Left colon (tissue), 2 donors: ENCODE results near the gene SPOP. TPM values are rescaled to one million over a fixed set of nuclear protein-coding genes. Genes with fewer than 3 reads are reported as not detected.
A peak's percentile ranks its signal among the peaks of the same experiment; 100 is the strongest.

Experiments
- ATAC-seq: fragments of 200-7000 bp; cut with Tn5 transposase; one replicate; pipeline ENCODE4 v1.9.1; 2020; ENCODE audit warnings: mild to moderate bottlenecking, moderate library complexity
- DNase-seq, 2 donors: peaks; one replicate each; pipeline ENCODE4 v3.0.0-alpha.2; 2020
- intact Hi-C, 2 donors: fragments of 100-400 bp; cut with DNase I in 1 of 2; cut with micrococcal nuclease in 1 of 2; formaldehyde crosslinking; loops; one replicate each; pipeline versions ENCODE4 v1.11.2 to v1.14.0; 2022; cut with DNase I, micrococcal nuclease
- total RNA-seq, 2 donors: library from RNA; stranded (reverse); fragmentation: NEBNext Ultra II Directional; extraction: Animal tissue kit (Norgen Biotek cat#: 25700); gene quantifications; one replicate each; pipeline ENCODE4 v1.2.1, GENCODE V29; 2021
- donor health status: DM: no; HTN: no; CAD: no.
- donor health status: DM: yes; HTN: yes; CAD: no.

The SPOP gene
- total RNA-seq, 2 donors from 2014 or later = 53.4 to 73.3 TPM

DNA sequence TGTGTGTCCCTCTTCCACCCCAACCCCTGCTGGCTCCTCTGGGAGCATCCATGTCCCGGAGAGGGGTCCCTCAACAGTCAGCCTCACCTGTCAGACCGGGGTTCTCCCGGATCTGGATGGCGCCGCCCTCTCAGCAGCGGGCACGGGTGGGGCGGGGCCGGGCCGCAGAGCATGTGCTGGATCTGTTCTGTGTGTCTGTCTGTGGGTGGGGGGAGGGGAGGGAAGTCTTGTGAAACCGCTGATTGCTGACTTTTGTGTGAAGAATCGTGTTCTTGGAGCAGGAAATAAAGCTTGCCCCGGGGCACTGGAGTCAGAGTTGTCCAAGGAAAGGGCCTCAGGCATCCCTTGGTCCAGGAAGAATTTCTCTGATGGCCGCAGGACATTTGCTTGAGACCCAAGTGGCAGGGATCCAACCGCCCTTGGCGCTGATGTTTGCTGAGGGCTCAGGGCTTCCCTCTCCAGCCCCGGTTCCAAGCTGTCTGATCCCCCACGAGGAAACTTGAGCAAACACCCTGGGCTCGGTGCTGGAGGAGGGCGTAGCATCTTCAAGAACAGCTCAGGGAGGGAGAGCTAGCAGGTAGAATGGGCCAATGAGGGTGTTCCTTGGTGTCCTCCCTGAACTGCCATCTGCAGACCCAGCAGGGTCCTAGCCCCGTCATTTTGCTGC, 97.7 kb downstream of the SPOP start:
- intact Hi-C loops = no loop called here
- no peak for ATAC-seq
- DNase-seq = no peak

DNA sequence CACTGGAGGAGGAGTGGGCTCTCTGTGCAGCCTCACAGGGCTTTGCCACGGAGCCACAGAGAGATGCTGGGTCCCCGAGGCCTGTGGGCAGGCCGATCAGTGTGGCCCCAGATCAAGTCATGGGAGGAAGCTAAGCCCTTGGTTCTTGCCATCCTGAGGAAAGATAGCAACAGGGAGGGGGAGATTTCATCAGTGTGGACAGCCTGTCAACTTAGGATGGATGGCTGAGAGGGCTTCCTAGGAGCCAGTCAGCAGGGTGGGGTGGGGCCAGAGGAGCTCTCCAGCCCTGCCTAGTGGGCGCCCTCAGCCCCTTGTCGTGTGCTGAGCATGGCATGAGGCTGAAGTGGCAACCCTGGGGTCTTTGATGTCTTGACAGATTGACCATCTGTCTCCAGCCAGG, 98.4 kb downstream of the SPOP start:
- no peak for DNase-seq
- intact Hi-C loops = loop anchor here in 1 of 2 donors (5.0 kb wide), 1 partner anchor 118 kb away; no protein-coding TSS in a partner anchor
- ATAC-seq = no peak

DNA sequence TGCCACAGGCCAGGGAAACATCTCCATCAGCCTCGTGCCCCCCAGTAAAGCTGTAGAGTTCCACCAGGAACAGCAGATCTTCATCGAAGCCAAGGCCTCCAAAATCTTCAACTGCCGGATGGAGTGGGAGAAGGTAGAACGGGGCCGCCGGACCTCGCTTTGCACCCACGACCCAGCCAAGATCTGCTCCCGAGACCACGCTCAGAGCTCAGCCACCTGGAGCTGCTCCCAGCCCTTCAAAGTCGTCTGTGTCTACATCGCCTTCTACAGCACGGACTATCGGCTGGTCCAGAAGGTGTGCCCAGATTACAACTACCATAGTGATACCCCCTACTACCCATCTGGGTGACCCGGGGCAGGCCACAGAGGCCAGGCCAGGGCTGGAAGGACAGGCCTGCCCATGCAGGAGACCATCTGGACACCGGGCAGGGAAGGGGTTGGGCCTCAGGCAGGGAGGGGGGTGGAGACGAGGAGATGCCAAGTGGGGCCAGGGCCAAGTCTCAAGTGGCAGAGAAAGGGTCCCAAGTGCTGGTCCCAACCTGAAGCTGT, 98.9 kb downstream of the SPOP start:
- ATAC-seq (no peak), DNase-seq (no peak)
- intact Hi-C loops = loop anchor here in 1 of 2 donors (5.0 kb wide), 1 partner anchor 118 kb away; no protein-coding TSS in a partner anchor

DNA sequence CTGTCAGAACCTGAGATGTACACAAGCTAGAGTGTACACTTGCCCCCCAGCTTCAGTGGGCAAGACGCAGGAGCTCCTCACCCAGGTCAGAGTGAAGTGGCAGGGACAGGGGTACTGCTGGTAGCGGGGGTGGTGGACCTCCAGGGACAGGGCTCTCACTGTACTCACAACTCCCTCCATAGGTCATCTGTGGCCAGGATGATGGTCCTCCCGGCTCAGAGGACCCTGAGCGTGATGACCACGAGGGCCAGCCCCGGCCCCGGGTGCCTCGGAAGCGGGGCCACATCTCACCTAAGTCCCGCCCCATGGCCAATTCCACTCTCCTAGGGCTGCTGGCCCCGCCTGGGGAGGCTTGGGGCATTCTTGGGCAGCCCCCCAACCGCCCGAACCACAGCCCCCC, 99.5 kb downstream of the SPOP start:
- intact Hi-C loops = loop anchor here in 1 of 2 donors (5.0 kb wide), 1 partner anchor 119 kb away; no protein-coding TSS in a partner anchor
- no peak for ATAC-seq
- no peak for DNase-seq

DNA sequence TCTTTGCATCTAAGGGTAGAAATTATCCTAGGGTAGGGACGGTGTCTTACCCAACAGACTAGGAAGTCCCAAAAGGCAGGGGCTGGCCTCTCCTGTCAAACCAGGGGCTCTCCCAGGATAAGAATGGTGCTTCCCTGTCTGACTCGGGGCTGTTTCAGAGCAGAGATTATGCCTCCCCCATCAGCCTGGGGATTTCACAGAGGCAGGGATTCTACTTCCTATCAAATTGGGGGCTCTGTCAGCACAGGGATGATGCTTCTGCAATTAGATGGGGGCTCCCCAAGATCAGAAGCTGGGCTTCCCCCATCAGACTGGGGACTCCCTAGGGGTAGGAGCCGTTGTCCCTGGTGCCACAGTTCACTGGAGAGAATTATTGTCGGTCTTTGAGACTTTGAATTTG, 99.9 kb downstream of the SPOP start:
- intact Hi-C loops = loop anchor here in 1 of 2 donors (5.0 kb wide), 1 partner anchor 119 kb away; no protein-coding TSS in a partner anchor
- ATAC-seq = no peak
- DNase-seq = no peak

DNA sequence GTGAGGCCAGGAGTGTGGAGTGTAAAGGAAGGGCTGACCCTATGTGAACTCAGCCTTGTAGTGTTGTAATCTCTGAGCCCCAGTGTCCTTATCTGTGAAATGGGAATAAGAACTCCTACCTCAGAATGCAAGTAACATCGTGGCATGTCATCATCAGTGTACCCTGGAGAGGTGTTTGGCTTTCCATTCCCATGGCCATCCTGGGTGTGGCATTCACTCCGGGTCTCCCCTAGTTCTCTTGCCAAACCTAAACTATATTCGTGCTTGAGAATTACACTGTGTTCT, 100.3 kb downstream of the SPOP start:
- ATAC-seq (no peak), DNase-seq (no peak)
- intact Hi-C loops = loop anchor here in 1 of 2 donors (5.0 kb wide), 1 partner anchor 120 kb away; no protein-coding TSS in a partner anchor

DNA sequence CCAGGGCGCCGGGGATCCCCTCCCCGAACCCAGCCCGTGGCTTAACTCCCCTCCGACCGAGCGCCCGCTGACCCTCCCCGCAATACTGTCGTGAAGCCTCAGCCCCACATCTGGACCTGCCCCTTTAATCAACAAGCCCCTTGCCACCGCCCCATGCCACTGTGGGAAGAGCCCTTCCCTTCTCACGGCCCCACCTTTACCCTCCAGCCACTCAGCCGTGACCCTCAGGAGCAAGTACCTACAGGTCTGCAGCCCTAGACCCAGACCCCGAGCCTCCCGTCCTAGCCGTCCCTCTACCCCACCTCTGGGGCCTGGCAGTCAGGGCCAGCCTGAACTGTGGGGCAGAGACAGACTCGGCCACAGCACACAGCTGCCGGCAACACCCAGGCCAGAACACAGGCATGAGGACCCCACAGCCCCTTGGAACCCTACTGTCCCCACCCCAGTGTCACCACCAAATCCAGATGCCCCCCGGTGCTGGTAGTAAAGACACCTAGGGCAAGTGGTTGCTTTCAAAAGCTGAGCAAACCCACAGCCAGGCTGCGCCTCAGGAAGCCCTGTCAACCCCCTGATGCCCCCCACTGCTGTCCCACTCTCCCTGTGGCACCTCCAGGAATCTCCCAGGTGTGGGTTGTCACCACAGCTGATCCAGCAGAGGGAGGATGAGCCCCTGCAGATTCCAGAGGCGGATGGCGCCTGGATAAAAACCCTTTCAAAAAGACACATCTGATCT, 100.8 kb downstream of the SPOP start:
- no peak for ATAC-seq
- no peak for DNase-seq
- intact Hi-C loops = loop anchor here in 1 of 2 donors (5.0 kb wide), 1 partner anchor 120 kb away; no protein-coding TSS in a partner anchor

DNA sequence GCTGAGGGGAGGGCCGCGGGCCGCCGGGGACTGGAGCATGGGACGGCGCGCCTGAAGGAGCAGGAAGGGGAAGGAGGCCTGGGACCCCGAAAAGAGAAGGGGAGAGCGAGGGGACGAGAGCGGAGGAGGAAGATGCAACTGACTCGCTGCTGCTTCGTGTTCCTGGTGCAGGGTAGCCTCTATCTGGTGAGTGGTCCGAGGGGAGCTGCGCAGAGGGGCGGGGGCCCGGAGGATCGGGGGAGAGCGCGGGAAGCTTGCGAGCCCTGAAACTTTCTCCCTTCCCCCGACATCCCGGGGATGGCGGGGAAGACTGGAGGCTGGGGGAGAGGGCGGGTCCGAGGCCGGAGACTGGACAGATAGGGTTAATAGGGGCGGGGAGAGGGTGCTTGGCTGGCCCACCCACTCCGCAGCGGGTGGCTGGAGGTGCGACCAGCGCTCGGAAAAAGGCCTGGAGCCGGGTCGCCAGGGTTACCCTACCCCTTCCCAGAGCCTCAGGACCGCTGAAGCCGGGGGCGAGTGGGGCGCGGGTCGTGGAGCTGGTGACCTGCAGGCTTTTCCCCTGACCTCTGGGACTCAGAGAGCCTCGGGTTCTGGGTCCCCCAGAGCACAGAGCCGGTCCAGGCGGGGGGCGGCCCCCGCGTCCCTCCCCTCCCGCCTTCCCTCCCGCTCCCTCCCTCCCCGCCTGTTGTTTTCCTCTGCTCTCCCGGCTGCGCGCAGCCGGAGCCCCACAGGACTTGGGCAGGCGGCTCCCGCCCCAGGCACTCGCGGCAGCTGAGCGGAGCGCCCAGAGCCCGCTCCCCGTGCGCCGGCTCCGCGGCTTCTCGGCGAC, 101.6 kb downstream of the SPOP start:
- DNase-seq (no peak), ATAC-seq (peak; percentile 54)
- intact Hi-C loops = loop anchor here in 1 of 2 donors (5.0 kb wide), 1 partner anchor 121 kb away; no protein-coding TSS in a partner anchor

DNA sequence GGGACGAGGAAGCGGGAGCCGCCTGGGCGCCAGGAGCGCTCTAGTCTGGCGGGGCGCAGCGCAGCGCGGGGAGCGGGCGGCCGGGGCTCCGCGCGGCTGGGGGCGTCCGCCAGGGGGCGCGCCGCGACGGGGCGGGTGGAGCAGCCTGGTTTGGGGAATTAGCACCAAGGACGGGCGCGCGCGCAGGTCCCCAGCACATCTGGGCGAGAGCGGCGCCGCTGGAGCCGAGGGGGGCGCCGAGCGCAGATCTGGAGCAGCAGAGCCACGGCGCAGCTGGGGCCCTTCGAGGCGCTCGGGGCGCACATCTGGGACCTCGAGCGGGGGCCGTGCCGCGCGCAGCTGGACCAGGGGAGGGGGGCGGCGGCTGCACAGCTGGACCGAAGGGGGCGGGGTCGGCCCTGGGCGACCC, 102.2 kb downstream of the SPOP start, which contains the start of gene NXPH3:
NXPH3 (plus strand) TSS at position 193 of the 409 bp plus-strand sequence. CDS start 349 bp downstream, outside the sequence.
- intact Hi-C loops = loop anchor here in 1 of 2 donors (5.0 kb wide), 1 partner anchor 122 kb away; no protein-coding TSS in a partner anchor
- ATAC-seq (peak; percentile 77), DNase-seq (peak; percentile 42 to 62)

DNA sequence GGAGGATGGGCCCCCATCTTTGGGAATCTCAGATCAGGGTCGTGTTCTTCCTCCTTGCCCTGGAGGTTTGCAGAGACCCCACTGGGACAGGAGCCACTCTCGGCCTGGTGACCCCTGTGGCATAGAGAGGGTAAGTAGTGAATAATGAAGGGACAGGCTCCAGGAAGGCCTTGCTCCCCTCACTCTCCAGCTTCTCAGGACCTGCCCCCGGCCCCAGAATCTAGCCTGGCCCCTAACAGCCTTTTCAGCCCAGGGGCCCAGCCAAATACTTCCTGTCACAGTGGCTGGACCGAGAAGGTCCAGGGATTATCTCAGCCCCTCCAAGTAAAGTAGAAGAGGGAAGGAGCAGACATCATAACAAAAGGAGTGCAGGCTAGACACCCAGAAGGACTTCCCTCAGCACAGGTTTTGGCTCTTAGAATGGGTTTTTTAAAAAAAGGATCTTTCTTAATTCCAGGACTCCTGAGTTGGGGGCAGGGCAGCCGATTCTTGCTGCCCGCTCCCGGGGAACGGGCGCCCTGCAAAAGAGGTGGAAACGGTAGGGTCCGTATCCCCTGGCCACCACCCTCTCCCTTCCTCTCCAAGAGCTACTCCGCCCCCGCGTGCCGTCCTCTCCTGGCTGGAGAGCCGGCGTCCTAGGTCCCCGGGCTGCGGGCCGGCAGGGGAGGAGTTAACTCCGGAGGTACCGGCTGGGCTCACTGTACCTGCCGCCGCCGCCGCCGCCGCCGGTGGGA, 102.8 kb downstream of the SPOP start:
- DNase-seq = no peak
- ATAC-seq = no peak
- intact Hi-C loops = loop anchor here (5.0 kb wide), 1 partner anchor 122 kb away; no protein-coding TSS in a partner anchor

DNA sequence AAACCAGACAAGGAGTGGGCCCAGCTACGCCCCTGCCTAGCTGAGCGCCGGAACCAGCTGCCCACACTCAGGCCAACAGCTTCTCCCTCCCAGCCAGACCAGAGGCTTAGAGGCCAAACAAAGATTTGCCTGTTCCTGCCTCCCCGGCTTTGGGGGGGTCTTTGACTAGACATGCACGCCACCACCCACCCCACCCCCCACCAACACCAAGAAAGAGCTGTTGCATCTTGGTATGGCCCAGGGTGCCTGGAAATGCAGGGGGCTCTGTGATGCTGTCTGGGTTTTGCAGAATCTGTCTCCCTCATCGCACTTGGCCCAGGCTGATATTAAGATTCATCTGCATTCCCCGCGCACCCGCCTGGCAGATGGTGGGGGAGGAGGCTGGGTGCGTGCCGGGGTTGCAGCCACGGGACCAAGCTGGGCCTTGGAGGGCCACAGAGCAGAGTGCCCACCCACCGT, 103.5 kb downstream of the SPOP start:
- ATAC-seq = no peak
- intact Hi-C loops = loop anchor here in 1 of 2 donors (5.0 kb wide), 1 partner anchor 123 kb away; no protein-coding TSS in a partner anchor
- DNase-seq = no peak

DNA sequence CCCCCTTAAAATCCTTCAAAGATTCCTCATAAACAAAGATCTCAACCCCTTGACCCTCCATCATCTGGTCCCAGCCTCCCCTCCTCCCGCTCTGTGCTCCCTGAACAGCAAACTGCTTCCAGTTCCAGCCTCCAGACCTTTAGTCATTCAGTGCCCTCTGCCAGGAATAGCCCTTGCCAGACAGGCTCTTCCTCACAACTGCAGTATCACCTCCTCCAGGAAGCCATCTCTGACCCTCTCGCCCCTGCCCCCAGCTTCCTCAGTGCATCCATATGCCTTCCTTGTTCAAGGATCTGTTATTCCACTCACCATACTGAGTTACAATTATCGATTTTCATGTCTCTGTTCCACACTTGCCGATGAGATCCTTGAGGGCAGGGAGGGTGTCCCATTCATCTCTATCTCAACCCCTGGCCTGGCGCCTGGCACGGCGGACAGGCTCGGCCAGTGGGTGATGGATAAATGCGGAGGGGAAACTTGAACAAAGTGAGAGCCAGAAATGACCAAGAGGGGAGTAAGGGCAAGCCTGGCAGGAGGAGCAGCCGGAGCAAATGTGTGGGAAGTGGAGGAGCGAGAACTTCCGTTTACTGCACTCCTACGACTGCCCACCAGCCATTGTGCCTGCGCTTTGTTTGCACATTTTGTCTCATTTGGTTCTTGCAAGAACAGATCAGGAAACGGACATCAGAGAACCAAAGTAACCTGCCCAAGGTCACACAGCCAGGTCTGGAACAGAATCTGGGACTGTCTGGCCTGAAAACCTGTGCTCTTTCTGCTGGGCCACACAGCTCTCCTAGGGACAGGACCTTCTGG, 104.2 kb downstream of the SPOP start:
- ATAC-seq (no peak), DNase-seq (no peak)
- intact Hi-C loops = loop anchor here in 1 of 2 donors (5.0 kb wide), 1 partner anchor 124 kb away; no protein-coding TSS in a partner anchor

DNA sequence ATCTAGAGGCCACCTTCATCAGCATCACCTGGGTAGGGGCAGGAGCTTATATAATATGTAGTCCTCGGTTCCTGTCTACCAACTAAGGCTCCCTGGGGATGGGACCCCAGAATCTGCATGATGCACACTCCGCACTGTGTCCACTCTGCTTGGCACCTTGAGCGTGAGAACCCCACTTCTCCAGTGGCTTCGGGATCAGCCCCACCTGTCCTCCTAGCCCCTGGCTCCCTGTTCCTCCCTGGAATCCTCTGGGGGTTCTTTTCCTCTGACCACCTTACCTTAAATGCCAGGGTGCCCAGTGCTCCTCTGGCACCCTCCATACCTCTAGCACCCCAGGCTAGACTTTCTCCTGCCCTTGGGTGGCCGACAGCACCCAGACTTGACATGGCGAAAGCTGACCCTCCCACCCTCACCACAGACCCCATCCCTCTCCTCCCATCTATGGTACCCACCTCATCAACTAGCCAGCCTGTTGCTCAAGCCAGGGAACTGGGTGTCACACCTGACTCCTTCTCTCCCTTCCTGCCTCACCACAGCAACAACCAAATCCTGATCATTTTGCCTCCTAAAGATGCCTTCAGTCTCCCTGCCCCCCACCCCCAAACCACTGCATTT, 105.0 kb downstream of the SPOP start:
- ATAC-seq = no peak
- DNase-seq = no peak
- intact Hi-C loops = loop anchor here in 1 of 2 donors (5.0 kb wide), 1 partner anchor 124 kb away; no protein-coding TSS in a partner anchor

DNA sequence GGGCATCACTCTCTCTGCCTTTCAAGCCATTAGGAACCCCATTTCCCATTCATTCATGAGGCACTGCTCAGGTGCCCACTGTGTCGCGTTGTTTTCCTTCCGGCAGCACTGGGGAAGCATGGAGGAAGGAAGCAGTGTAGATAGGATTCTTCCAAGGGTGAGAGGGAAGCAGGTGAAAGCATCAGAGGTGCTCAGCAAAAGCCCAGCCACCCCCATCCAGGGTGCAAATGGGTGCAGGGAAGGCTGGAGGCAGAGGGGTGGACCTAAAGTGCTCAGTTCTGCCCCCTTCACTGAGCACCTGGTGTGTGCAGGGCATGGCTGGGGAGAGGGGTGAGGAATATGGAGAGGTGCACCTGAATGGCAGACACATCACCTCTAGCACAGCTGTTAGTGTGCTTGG, 105.7 kb downstream of the SPOP start:
- no peak for ATAC-seq
- DNase-seq = no peak
- intact Hi-C loops = loop anchor here in 1 of 2 donors (5.0 kb wide), 1 partner anchor 125 kb away; no protein-coding TSS in a partner anchor

DNA sequence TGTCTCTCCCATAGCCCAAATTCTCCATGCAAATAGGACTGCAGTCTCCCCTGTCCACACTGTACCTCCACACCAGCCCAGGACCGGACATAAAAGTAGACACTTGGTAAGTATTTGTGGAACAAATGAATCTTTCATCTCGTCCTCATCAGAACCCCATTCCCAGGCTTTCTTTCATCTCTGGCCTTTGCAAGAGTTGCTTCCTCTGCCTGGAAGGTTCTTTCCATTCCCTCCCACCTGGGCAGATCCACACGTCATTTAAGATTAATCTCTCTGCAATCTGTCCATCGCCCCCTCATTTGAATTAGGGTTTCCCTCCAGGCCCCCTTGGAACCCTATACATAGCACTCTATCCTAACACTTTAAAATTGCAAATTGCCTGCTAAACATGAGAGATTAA, 106.1 kb downstream of the SPOP start:
- no peak for DNase-seq
- intact Hi-C loops = loop anchor here in 1 of 2 donors (5.0 kb wide), 1 partner anchor 126 kb away; no protein-coding TSS in a partner anchor
- no peak for ATAC-seq

DNA sequence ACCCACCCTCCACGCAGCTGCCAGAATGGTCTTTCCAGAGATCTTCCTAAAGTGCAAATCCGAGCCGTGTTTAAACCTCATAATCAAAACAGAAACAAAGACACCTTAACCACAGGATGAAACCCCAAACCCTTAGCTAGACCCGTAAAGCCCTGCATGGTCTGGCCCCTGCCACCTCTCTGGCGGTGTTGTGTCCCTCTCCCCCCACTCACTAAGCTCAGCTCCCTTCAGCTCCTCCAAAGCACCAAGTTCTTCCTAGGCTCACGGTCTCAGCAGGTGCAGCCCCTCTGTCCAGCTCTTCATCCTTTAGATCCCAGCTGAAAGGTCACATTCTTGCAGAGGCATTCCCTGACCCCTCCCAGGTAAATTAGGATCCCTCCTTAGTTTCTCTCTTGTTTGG, 106.6 kb downstream of the SPOP start:
- intact Hi-C loops = loop anchor here in 1 of 2 donors (5.0 kb wide), 1 partner anchor 126 kb away; no protein-coding TSS in a partner anchor
- DNase-seq = no peak
- no peak for ATAC-seq
